ENCODE results near the gene STX16.

The STX16 gene

GRCh38 chr20:58670659-58671058 is 19.6 kb downstream of the STX16 start:
- CTCF ChIA-PET, result interaction anchor here (0.6 kb wide), 1 partner anchor 48 kb away, joined by 4 read pairs; no protein-coding TSS in a partner anchor
- POLR2A ChIA-PET (ENCODE audit: low non-redundant PET), result no interaction called here
- no peak for TF ChIP-seq CTCF (conservative IDR thresholded peaks at IDR 0.05; ENCODE audit: low read depth)
- no peak for DNase-seq (ENCODE audit: low spot score)
- no peak overlapping the region for H3K27ac ChIP-seq

- TF ChIP-seq CTCF (conservative IDR thresholded peaks at IDR 0.05; ENCODE audit: low read depth), result no peak
- ChIA-PET CTCF (interaction anchor here (0.6 kb wide), 1 partner anchor 94 kb away, joined by 3 read pairs; no protein-coding TSS in a partner anchor), POLR2A (ENCODE audit: low non-redundant PET) (no interaction called here)
- H3K27ac ChIP-seq, result no peak overlapping the region
- no peak for DNase-seq (ENCODE audit: low spot score)
Observed at GRCh38 chr20:58673119-58673518, 22.0 kb downstream of the STX16 start.

GRCh38 chr20:58675146-58675584 is 24.1 kb downstream of the STX16 start:
- DNase-seq (ENCODE audit: low spot score), result no peak
- TF ChIP-seq CTCF (conservative IDR thresholded peaks at IDR 0.05; ENCODE audit: low read depth), result no peak
- ChIA-PET CTCF (no interaction called here), POLR2A (ENCODE audit: low non-redundant PET) (no interaction called here)
- no peak overlapping the region for H3K27ac ChIP-seq

- ChIA-PET CTCF (no interaction called here), POLR2A (ENCODE audit: low non-redundant PET) (no interaction called here)
- no peak for DNase-seq (ENCODE audit: low spot score)
- no peak overlapping the region for H3K27ac ChIP-seq
- no peak for TF ChIP-seq CTCF (conservative IDR thresholded peaks at IDR 0.05; ENCODE audit: low read depth)
Observed at GRCh38 chr20:58675641-58676040, 24.6 kb downstream of the STX16 start.

DNA sequence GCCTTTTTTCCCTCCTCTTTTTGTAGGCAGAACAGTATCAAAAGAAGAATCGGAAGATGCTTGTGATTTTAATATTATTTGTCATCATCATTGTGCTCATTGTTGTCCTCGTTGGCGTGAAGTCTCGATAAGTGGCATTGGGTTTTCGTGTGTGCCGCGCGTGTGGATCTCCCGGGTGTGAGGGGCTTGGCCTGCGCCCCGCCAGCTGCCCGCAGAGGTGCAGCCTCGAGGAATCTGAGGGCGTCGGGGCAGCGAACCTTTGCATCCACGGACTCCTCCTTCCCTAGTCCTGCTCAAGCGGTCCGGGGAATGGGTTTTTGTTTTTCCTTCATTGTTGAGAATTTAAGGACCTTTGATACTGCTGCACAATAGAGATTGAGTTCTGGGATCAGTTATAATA is 25.1 kb downstream of the STX16 start:
- H3K27ac ChIP-seq, result no peak overlapping the region
- CTCF ChIA-PET, result no interaction called here
- no peak for DNase-seq (ENCODE audit: low spot score)
- no peak for TF ChIP-seq CTCF (conservative IDR thresholded peaks at IDR 0.05; ENCODE audit: low read depth)
- POLR2A ChIA-PET (ENCODE audit: low non-redundant PET), result no interaction called here

- POLR2A ChIA-PET (ENCODE audit: low non-redundant PET), result no interaction called here
- DNase-seq (ENCODE audit: low spot score), result no peak
- no peak overlapping the region for H3K27ac ChIP-seq
- no peak for TF ChIP-seq CTCF (conservative IDR thresholded peaks at IDR 0.05; ENCODE audit: low read depth)
- CTCF ChIA-PET, result interaction anchor here (0.7 kb wide), 1 partner anchor 288 kb away, joined by 3 read pairs; no protein-coding TSS in a partner anchor
Observed at GRCh38 chr20:58677079-58677604, 26.1 kb downstream of the STX16 start.
